OCI-LY3 (cell line): Measurements from ENCODE around the gene NOC2L.
"Not testable (repeated sequence)": the region's sequence is repeated elsewhere in the genome, so short reads cannot be mapped to it uniquely, and the experiment has no call there.

Source experiments
- H2AFZ ChIP-seq: fragments of 200-600, 300-600 bp; shearing (Covaris generic); 2 replicates; pipeline ENCODE4 v1.6.0; 2014; ENCODE audit warnings: antibody characterized with exemption, low read depth, low read length
- H3K27ac ChIP-seq: fragments of 200-600, 300-600 bp; sonication (generic); 2 replicates; pipeline ENCODE4 v1.5.1; 2014; ENCODE audit warnings: mild to moderate bottlenecking, low read length, moderate library complexity, mixed read lengths
- H3K27me3 ChIP-seq: fragments of 200-600, 300-600 bp; sonication (generic); 2 replicates; pipeline ENCODE4 v1.6.1; 2014; ENCODE audit warnings: low read depth, low read length, mixed read lengths
- H3K36me3 ChIP-seq: fragments of 200-600, 300-600 bp; sonication (generic); replicated peaks from 2 replicates; pipeline ENCODE3; 2014; ENCODE audit warnings: low read depth, low read length, mixed read lengths
- H3K4me1 ChIP-seq: fragments of 300-600, 200-600 bp; sonication (generic); 2 replicates; pipeline ENCODE4 v1.6.1; 2014; ENCODE audit warnings: low read length, mixed read lengths
- H3K4me2 ChIP-seq: fragments of 200-600, 300-600 bp; sonication (generic); 2 replicates; pipeline ENCODE4 v1.6.1; 2014; ENCODE audit warnings: low read length, mixed read lengths
- H3K4me3 ChIP-seq: fragments of 300-600, 200-600 bp; sonication (generic); 2 replicates; pipeline ENCODE4 v1.5.1; 2014; ENCODE audit warnings: antibody characterized with exemption, mild to moderate bottlenecking, low read length, moderate library complexity
- H3K79me2 ChIP-seq: fragments of 300-600, 200-600 bp; shearing (Covaris generic); 2 replicates; pipeline ENCODE4 v1.6.1; 2014; ENCODE audit warnings: mild to moderate bottlenecking, low read length, mixed read lengths
- H3K9ac ChIP-seq: fragments of 300-600, 200-600 bp; shearing (Covaris generic); 2 replicates; pipeline ENCODE4 v1.6.0; 2014; ENCODE audit warnings: mild to moderate bottlenecking, low read length, moderate library complexity
- H3K9me3 ChIP-seq: fragments of 200-600, 300-600 bp; shearing (Covaris generic); 2 replicates; pipeline ENCODE4 v1.6.1; 2014; ENCODE audit warnings: low read length, mixed read lengths; ENCODE audit not compliant: insufficient read depth
- H4K20me1 ChIP-seq: fragments of 200-600, 300-600 bp; sonication (generic); 2 replicates; pipeline ENCODE4 v1.6.1; 2016; ENCODE audit warnings: low read length, mixed read lengths; ENCODE audit not compliant: insufficient read depth
- EZH2phosphoT487 ChIP-seq: fragments of 200-600 bp; shearing (Covaris generic); IDR thresholded peaks from 2 replicates; pipeline ENCODE4 v1.6.1; 2018; ENCODE audit warnings: antibody characterized with exemption, mixed run types, low read depth
- TF ChIP-seq, protein P1 (sequence below): fragments of 200-600, 300-600 bp; sonication (generic); IDR thresholded peaks from 2 replicates; pipeline ENCODE4 v1.5.1; 2014; ENCODE audit warnings: antibody characterized with exemption, low read length, low read depth

NOC2L gene

DNA sequence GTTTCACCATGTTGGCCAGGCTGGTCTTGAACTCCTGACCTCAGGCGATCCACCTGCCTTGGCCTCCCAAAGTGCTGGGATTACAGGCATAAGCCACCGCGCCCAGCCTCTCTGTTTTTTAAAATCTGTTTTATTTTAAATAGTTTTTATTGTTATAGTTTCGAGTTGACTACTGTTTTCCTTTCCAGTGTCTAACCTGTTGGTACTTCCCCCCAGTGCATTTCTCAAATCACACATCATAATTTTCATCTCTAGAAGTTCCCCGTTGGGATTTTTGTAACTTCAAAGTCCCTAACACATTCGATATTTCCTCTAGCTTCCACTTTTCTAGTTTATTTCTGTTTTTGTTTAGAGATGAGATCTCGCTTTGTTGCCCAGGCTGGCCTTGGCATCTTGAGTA lies 33.3 kb upstream of the NOC2L start:
- H3K4me1 ChIP-seq, result peaks cover 18% of the 10 kb centered on the region
- H3K36me3 ChIP-seq, result no peaks in the 10 kb centered on the region
- H3K4me2 ChIP-seq, result peak overlapping the region; percentile 67
- H2AFZ ChIP-seq, result no peak overlapping the region
- 0 out of 2 replicates have a peak overlapping the region, but pooled peaks have one; percentile 27 for H3K4me3 ChIP-seq
- H4K20me1 ChIP-seq, result peaks cover 2% of the 10 kb centered on the region; the same call in 1 of the 2 replicates
- H3K27ac ChIP-seq, result peak overlapping the region; percentile 48
- peaks cover 23% of the 10 kb centered on the region for H3K27me3 ChIP-seq
- H3K9ac ChIP-seq, result no peak overlapping the region
- no peak for TF ChIP-seq EZH2phosphoT487
- TF ChIP-seq, protein P1, sequence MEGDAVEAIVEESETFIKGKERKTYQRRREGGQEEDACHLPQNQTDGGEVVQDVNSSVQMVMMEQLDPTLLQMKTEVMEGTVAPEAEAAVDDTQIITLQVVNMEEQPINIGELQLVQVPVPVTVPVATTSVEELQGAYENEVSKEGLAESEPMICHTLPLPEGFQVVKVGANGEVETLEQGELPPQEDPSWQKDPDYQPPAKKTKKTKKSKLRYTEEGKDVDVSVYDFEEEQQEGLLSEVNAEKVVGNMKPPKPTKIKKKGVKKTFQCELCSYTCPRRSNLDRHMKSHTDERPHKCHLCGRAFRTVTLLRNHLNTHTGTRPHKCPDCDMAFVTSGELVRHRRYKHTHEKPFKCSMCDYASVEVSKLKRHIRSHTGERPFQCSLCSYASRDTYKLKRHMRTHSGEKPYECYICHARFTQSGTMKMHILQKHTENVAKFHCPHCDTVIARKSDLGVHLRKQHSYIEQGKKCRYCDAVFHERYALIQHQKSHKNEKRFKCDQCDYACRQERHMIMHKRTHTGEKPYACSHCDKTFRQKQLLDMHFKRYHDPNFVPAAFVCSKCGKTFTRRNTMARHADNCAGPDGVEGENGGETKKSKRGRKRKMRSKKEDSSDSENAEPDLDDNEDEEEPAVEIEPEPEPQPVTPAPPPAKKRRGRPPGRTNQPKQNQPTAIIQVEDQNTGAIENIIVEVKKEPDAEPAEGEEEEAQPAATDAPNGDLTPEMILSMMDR, result no peak
- no peaks in the 10 kb centered on the region for H3K9me3 ChIP-seq
- H3K79me2 ChIP-seq, result no peaks in the 10 kb centered on the region

DNA sequence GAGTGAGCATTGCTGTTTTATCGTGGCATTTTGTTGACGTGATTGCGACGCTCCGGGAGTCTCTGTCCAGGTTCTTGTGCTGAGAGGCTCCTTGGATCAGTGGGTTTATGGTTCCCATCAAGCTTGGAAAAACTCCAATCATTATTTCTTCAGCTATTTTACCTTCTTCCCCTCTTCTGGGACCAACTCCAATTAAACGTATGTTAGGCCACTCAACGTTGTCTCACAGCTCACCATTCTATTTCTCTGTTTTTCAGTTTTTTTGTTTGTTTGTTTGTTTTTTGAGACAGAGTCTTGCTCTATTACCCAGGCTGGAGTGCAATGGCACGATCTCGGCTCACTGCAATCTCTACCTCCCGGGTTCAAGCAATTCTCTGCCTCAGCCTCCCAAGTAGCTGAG lies 32.8 kb upstream of the NOC2L start:
- Histone ChIP-seq H3K27ac (no peak overlapping the region), H3K9me3 (no peaks in the 10 kb centered on the region), H3K4me1 (peaks cover 18% of the 10 kb centered on the region), H3K9ac (no peak overlapping the region), H4K20me1 (peaks cover 2% of the 10 kb centered on the region; the same call in 1 of the 2 replicates), H3K27me3 (peaks cover 23% of the 10 kb centered on the region), H2AFZ (no peak overlapping the region), H3K4me2 (peak overlapping the region; percentile 67; the same call in 1 of the 2 replicates), H3K79me2 (no peaks in the 10 kb centered on the region), H3K36me3 (no peaks in the 10 kb centered on the region), H3K4me3 (no peak overlapping the region)
- TF ChIP-seq, protein P1, result no peak
- TF ChIP-seq EZH2phosphoT487, result no peak

DNA sequence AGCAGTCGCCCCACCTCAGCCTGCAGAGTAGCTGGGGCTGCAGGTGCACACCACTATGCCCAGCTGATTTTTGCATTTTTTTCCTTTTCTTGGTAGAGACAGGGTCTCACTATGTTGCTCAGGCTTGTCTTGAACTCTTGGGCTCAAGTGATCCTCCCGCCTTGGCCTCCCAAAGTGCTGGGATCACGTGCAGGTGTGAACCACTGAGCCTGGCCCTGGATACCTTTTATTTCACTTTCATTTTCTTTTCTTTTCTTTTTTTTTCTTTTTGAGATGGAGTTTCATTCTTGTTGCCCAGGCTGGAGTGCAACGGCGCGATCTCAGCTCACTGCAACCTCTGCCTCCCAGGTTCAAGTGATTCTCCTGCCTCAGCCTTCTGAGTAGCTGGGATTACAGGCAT lies 32.2 kb upstream of the NOC2L start:
- H3K79me2 ChIP-seq, H3K4me2 ChIP-seq, H3K27ac ChIP-seq, H3K9ac ChIP-seq, H3K4me3 ChIP-seq, H2AFZ ChIP-seq, H3K36me3 ChIP-seq, H3K9me3 ChIP-seq, H4K20me1 ChIP-seq: not testable (repeated sequence)
- Histone ChIP-seq H3K27me3 (peaks cover 23% of the 10 kb centered on the region), H3K4me1 (peaks cover 18% of the 10 kb centered on the region)

DNA sequence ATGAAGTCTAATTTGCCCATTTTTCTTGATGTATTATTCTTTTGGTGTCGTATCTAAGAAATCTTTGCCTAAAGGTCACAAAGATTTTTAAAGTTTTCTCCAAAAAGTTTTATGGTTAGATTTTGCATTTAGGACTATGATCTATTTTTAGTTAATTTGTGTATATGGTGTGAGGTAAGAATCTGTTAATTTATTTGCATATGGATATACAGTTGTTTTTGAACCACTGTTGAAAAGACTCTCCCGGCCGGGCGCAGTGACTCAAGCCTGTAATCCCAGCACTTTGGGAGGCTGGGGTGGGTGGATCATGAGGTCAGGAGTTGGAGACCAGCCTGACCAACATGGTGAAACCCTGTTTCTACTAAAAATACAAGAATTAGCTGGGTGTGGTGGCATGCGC lies 29.0 kb upstream of the NOC2L start:
- H4K20me1 ChIP-seq, H3K27ac ChIP-seq, H3K4me3 ChIP-seq, H3K4me2 ChIP-seq, H3K36me3 ChIP-seq, H3K9ac ChIP-seq, H3K9me3 ChIP-seq, H2AFZ ChIP-seq, H3K79me2 ChIP-seq: not testable (repeated sequence)
- Histone ChIP-seq H3K4me1 (peaks cover 14% of the 10 kb centered on the region), H3K27me3 (peaks cover 18% of the 10 kb centered on the region)

GRCh38 chr1:985126-985525 lies 26.1 kb upstream of the NOC2L start:
- no peak overlapping the region for H2AFZ ChIP-seq

More at GRCh38 chr1:985126-985525, 26.1 kb upstream of the NOC2L start:
- H3K36me3 ChIP-seq, result no peaks in the 10 kb centered on the region
- no peaks in the 10 kb centered on the region for H3K9me3 ChIP-seq
- TF ChIP-seq EZH2phosphoT487, result no peak
- TF ChIP-seq, protein P1, result no peak
- peaks cover 15% of the 10 kb centered on the region for H3K27me3 ChIP-seq
- H3K4me2 ChIP-seq, result no peak overlapping the region
- H3K27ac ChIP-seq, result no peak overlapping the region
- no peaks in the 10 kb centered on the region for H3K79me2 ChIP-seq
- H4K20me1 ChIP-seq, result no peaks in the 10 kb centered on the region
- no peaks in the 10 kb centered on the region for H3K4me1 ChIP-seq
- no peak overlapping the region for H3K4me3 ChIP-seq
- no peak overlapping the region for H3K9ac ChIP-seq
